ENCODE measurements around the gene PLXDC2. TPM values are rescaled to one million over a fixed set of nuclear protein-coding genes. Genes with fewer than 3 reads are reported as not detected.
A peak's percentile ranks its signal among the peaks of the same experiment; 100 is the strongest.

The PLXDC2 gene
- total RNA-seq, 2 donors from 2014 or later, result 19.5 to 26.4 TPM

DNA sequence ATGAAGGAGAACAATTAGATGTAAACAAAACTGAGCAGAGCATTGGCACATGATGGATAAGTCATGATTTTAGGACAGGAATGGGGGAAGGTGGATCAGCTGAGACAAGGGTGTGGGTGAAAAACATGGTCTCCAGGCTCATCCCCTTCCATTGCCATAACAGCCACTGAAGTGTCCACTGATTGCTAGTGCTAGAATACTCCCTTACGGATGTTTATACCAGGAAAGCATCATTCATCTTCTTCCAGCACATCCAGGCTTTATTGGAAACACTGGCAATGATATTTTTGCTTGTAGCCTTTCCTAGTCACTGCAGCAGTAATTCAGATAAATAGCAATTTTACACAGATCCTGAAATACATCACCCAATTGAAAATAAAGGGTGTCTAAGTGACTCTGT is 259.5 kb downstream of the PLXDC2 start:
- no peak for TF ChIP-seq CTCF (conservative IDR thresholded peaks at IDR 0.05)
- 80 to 98% methylated on average over 1 of the region's 1 CpG for WGBS, 2 experiments (ENCODE audit: insufficient coverage in 1 of 2, insufficient read length in 1 of 2)
- DNase-seq, result no peak
- no peaks in the 10 kb centered on the region for H3K27me3 ChIP-seq (ENCODE audit: control insufficient read depth, insufficient read depth, low read length, poor library complexity, severe bottlenecking)
- Mint-ChIP-seq H3K4me3 (no peak overlapping the region), H3K27me3 (ENCODE audit: insufficient read depth) (no peaks in the 10 kb centered on the region), H3K4me1 (no peaks in the 10 kb centered on the region), H3K9me3 (peaks cover 9% of the 10 kb centered on the region), H3K27ac (no peak overlapping the region), H3K36me3 (ENCODE audit: low read depth) (peaks cover 15% of the 10 kb centered on the region)
- H3K36me3 ChIP-seq (ENCODE audit: control insufficient read depth, insufficient read depth, low read length), result no peaks in the 10 kb centered on the region
- H3K4me3 ChIP-seq (ENCODE audit: low read length), result no peak overlapping the region
- no peaks in the 10 kb centered on the region for H3K9me3 ChIP-seq (ENCODE audit: control insufficient read depth, low read length)
- H3K4me1 ChIP-seq (ENCODE audit: control insufficient read depth, insufficient read depth, low read length), result no peaks in the 10 kb centered on the region
- no peak overlapping the region for H3K27ac ChIP-seq (ENCODE audit: low read depth, low read length)
- H3K9ac ChIP-seq (ENCODE audit: extremely low read depth, low read length, poor library complexity, severe bottlenecking), result no peak overlapping the region

GRCh38 chr10:20084451-20084850 is 268.2 kb downstream of the PLXDC2 start:
- Mint-ChIP-seq H3K9me3 (peaks cover 4% of the 10 kb centered on the region), H3K36me3 (ENCODE audit: low read depth) (peaks cover 4% of the 10 kb centered on the region), H3K4me3 (no peak overlapping the region), H3K4me1 (no peaks in the 10 kb centered on the region), H3K27me3 (ENCODE audit: insufficient read depth) (no peaks in the 10 kb centered on the region), H3K27ac (no peak overlapping the region)
- peak; percentile 49 for DNase-seq
- H3K4me3 ChIP-seq (ENCODE audit: low read length), result no peak overlapping the region
- H3K9ac ChIP-seq (ENCODE audit: extremely low read depth, low read length, poor library complexity, severe bottlenecking), result no peak overlapping the region
- H3K36me3 ChIP-seq (ENCODE audit: control insufficient read depth, insufficient read depth, low read length), result no peaks in the 10 kb centered on the region
- no peak for TF ChIP-seq CTCF (conservative IDR thresholded peaks at IDR 0.05)
- 98% methylated on average over 2 of the region's 2 CpGs; no CpG with 5 or more reads in 1 of the 2 experiments for WGBS, 2 experiments (ENCODE audit: insufficient coverage in 1 of 2, insufficient read length in 1 of 2)
- H3K27me3 ChIP-seq (ENCODE audit: control insufficient read depth, insufficient read depth, low read length, poor library complexity, severe bottlenecking), result no peaks in the 10 kb centered on the region
- H3K9me3 ChIP-seq (ENCODE audit: control insufficient read depth, low read length), result no peaks in the 10 kb centered on the region
- no peaks in the 10 kb centered on the region for H3K4me1 ChIP-seq (ENCODE audit: control insufficient read depth, insufficient read depth, low read length)
- no peak overlapping the region for H3K27ac ChIP-seq (ENCODE audit: low read depth, low read length)

- peaks cover 2% of the 10 kb centered on the region for H3K36me3 Mint-ChIP-seq (ENCODE audit: low read depth)
- H3K4me3 Mint-ChIP-seq, result no peak overlapping the region
- no peak overlapping the region for H3K27ac Mint-ChIP-seq
- H3K4me1 Mint-ChIP-seq, result no peaks in the 10 kb centered on the region
- Histone ChIP-seq H3K36me3 (ENCODE audit: control insufficient read depth, insufficient read depth, low read length) (no peaks in the 10 kb centered on the region), H3K9ac (ENCODE audit: extremely low read depth, low read length, poor library complexity, severe bottlenecking) (no peak overlapping the region), H3K27me3 (ENCODE audit: control insufficient read depth, insufficient read depth, low read length, poor library complexity, severe bottlenecking) (no peaks in the 10 kb centered on the region), H3K27ac (ENCODE audit: low read depth, low read length) (no peak overlapping the region), H3K4me3 (ENCODE audit: low read length) (no peak overlapping the region), H3K4me1 (ENCODE audit: control insufficient read depth, insufficient read depth, low read length) (no peaks in the 10 kb centered on the region), H3K9me3 (ENCODE audit: control insufficient read depth, low read length) (no peaks in the 10 kb centered on the region)
- WGBS, 2 experiments (ENCODE audit: insufficient coverage in 1 of 2, insufficient read length in 1 of 2), result 95 to 100% methylated on average over 2 to 5 of the region's 5 CpGs
- DNase-seq, result no peak
- H3K27me3 Mint-ChIP-seq (ENCODE audit: insufficient read depth), result no peaks in the 10 kb centered on the region
- no peak for TF ChIP-seq CTCF (conservative IDR thresholded peaks at IDR 0.05)
- H3K9me3 Mint-ChIP-seq, result no peaks in the 10 kb centered on the region
These were observed 268.9 kb downstream of the PLXDC2 start for GRCh38 chr10:20085115-20085514.
